Parathyroid adenoma (tissue), 2 donors: ENCODE measurements around the gene NUP98.

ENCODE experiments used
- H2AFZ ChIP-seq: fragments of 300-600 bp; sonication (generic); one replicate; pipeline ENCODE4 v1.7.0; 2017; ENCODE audit warnings: antibody characterized with exemption, mild to moderate bottlenecking
- H3K27ac ChIP-seq: fragments of 300-600 bp; sonication (generic); one replicate; pipeline ENCODE4 v1.7.0; 2017
- H3K27me3 ChIP-seq: fragments of 300-600 bp; sonication (generic); one replicate; pipeline ENCODE4 v1.7.0; 2017; ENCODE audit warnings: low read length; ENCODE audit not compliant: control insufficient read depth, insufficient read depth
- H3K36me3 ChIP-seq: fragments of 300-600 bp; sonication (generic); one replicate; pipeline ENCODE4 v1.7.0; 2017; ENCODE audit warnings: low read length; ENCODE audit not compliant: control insufficient read depth, insufficient read depth
- H3K4me1 ChIP-seq: fragments of 300-600 bp; sonication (generic); one replicate; pipeline ENCODE4 v1.7.0; 2017; ENCODE audit warnings: control low read depth
- H3K4me2 ChIP-seq: fragments of 300-600 bp; sonication (generic); one replicate; pipeline ENCODE4 v1.7.0; 2017; ENCODE audit warnings: low read length
- H3K4me3 ChIP-seq: fragments of 300-600 bp; sonication (generic); one replicate; pipeline ENCODE4 v1.7.0; 2017; ENCODE audit warnings: low read depth, low read length
- H3K79me2 ChIP-seq: fragments of 300-600 bp; sonication (generic); one replicate; pipeline ENCODE4 v1.7.0; 2017; ENCODE audit warnings: control low read depth
- H3K9ac ChIP-seq: fragments of 300-600 bp; sonication (generic); one replicate; pipeline ENCODE4 v1.7.0; 2017; ENCODE audit warnings: mild to moderate bottlenecking
- H3K9me3 ChIP-seq: fragments of 300-600 bp; sonication (generic); one replicate; pipeline ENCODE4 v1.7.0; 2017; ENCODE audit warnings: low read length; ENCODE audit not compliant: control insufficient read depth
- CTCF ChIP-seq: fragments of 300-600 bp; sonication (generic); IDR thresholded peaks from one replicate; pipeline ENCODE4 v1.7.0; 2017; ENCODE audit warnings: antibody characterized with exemption, mild to moderate bottlenecking
- donor health status: primary hyperparathyroidism.

NUP98 gene

GRCh38 chr11:3833449-3833848, 36.1 kb upstream of the NUP98 start:
- Histone ChIP-seq H3K27ac (no peak overlapping the region), H3K79me2 (peaks cover 3% of the 10 kb centered on the region), H3K9me3 (no peaks in the 10 kb centered on the region), H3K4me1 (peaks cover 7% of the 10 kb centered on the region), H3K9ac (no peak overlapping the region), H3K36me3 (no peaks in the 10 kb centered on the region), H2AFZ (no peak overlapping the region), H3K4me3 (no peak overlapping the region), H3K4me2 (no peak overlapping the region), H3K27me3 (no peaks in the 10 kb centered on the region)
- no peak for TF ChIP-seq CTCF

DNA sequence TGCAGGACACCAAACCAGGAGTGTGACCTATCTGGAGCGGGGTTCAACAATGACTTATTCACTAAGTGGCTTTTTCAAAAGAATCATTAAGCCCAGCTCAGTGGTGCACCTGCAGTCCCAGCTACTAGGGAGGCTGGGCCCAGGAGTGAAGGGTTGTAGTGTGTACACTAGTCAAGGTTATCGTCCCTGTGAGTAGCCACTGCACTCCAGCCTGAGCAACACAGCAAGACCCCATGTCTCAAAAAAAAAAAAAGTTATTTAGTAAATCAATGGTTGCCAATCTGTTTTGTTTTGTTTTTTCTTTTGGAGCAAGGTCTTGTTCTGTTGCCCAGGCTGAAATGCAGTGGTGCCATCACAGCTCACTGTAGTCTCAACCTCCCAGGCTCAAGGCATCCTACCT, 35.5 kb upstream of the NUP98 start:
- Histone ChIP-seq H3K4me3 (no peak overlapping the region), H2AFZ (no peak overlapping the region), H3K79me2 (peaks cover 3% of the 10 kb centered on the region), H3K4me2 (no peak overlapping the region), H3K27ac (no peak overlapping the region), H3K9me3 (no peaks in the 10 kb centered on the region), H3K4me1 (peaks cover 7% of the 10 kb centered on the region), H3K36me3 (no peaks in the 10 kb centered on the region), H3K27me3 (no peaks in the 10 kb centered on the region), H3K9ac (no peak overlapping the region)
- TF ChIP-seq CTCF = no peak

DNA sequence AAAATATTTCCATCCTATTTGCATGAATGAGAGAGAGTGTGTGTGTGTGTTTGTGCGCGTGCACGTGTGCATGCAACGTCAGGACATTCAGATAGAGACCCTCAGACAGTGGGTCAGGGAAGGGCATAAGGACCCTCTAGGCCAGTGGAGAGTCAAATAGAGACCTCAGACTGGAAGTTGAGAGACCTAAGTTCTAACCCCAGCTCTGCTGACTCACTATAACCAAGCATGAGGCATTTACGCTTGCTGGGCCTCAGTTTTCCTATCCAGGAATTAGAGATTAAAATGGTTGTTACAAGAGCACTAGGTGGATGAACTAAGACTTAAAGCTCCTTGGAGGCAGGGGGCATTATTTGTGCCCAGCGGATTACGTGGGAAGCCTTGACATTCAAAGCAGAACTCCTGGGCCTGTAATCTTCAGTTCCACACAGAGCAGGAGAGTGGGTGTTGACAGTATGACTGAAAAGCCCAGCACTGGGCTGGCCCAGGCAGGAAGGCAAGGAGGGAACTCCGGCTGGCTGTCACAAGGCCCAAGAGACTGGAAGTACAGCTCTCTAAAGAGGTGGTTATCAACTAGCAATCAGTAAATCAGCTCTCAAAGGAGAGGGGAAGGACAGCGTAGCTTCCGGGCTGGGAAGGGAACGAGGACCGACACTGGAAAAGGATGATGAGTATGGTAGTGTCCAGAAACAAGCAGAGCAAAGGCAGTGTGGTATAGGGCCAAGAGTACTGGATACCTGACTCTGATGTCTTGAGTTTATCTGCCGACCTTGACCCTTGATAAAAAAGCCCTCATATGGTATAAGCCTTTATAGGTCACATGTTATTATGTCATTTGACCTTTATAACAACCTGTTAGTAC, 34.3 kb upstream of the NUP98 start:
- Histone ChIP-seq H3K27ac (no peak overlapping the region), H3K4me2 (no peak overlapping the region), H2AFZ (no peak overlapping the region), H3K4me1 (peaks cover 7% of the 10 kb centered on the region), H3K9me3 (no peaks in the 10 kb centered on the region), H3K9ac (no peak overlapping the region), H3K27me3 (no peaks in the 10 kb centered on the region), H3K4me3 (no peak overlapping the region), H3K79me2 (peaks cover 3% of the 10 kb centered on the region), H3K36me3 (no peaks in the 10 kb centered on the region)
- no peak for TF ChIP-seq CTCF

DNA sequence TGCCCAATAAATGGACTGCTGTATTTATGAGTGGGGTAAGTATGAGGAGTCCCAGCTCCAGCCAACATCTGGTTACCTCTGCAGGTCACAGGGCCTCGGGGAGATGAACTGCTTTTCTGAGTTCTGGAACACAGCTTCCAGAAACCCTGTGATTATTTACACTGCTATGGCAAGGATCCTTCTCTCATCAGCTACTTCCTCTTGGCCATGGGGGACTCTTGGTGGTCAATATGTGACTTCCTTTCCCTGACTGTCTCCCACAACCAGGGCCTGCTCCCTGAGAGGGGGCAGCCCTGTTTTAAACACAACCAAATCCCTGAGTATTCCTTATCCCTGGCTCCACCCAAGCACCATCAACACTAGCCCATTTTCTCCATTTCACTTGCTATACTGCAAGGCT, 33.4 kb upstream of the NUP98 start:
- no peaks in the 10 kb centered on the region for H3K36me3 ChIP-seq
- no peak overlapping the region for H3K9ac ChIP-seq
- H3K79me2 ChIP-seq = peaks cover 3% of the 10 kb centered on the region
- no peaks in the 10 kb centered on the region for H3K27me3 ChIP-seq
- TF ChIP-seq CTCF = no peak
- no peak overlapping the region for H3K27ac ChIP-seq
- H3K4me2 ChIP-seq = no peak overlapping the region
- no peak overlapping the region for H3K4me3 ChIP-seq
- peaks cover 7% of the 10 kb centered on the region for H3K4me1 ChIP-seq
- H2AFZ ChIP-seq = no peak overlapping the region
- no peaks in the 10 kb centered on the region for H3K9me3 ChIP-seq

GRCh38 chr11:3830088-3830487, 32.7 kb upstream of the NUP98 start:
- no peak overlapping the region for H3K4me2 ChIP-seq
- peaks cover 3% of the 10 kb centered on the region for H3K79me2 ChIP-seq
- no peak for TF ChIP-seq CTCF
- H3K9ac ChIP-seq = no peak overlapping the region
- peaks cover 7% of the 10 kb centered on the region for H3K4me1 ChIP-seq
- H3K27me3 ChIP-seq = no peaks in the 10 kb centered on the region
- H3K36me3 ChIP-seq = no peaks in the 10 kb centered on the region
- H2AFZ ChIP-seq = no peak overlapping the region
- no peak overlapping the region for H3K4me3 ChIP-seq
- no peak overlapping the region for H3K27ac ChIP-seq
- H3K9me3 ChIP-seq = no peaks in the 10 kb centered on the region
